Calu3 (cell line): ENCODE data around the gene ASTL. TPM values are rescaled to one million over a fixed set of nuclear protein-coding genes. Genes with fewer than 3 reads are reported as not detected.

Source experiments
- BruUV-seq: library from RNA; stranded (reverse); fragments of 400-500 nt; replicated peaks from 2 replicates; lab custom pipeline; 2021; lab: Mats Ljungman, UMichigan
- CTCF ChIA-PET: fragments of 300-600 bp; sonication (Branson Sonifier 250); formaldehyde crosslinking; loops from one replicate; lab custom pipeline; 2022; ENCODE audit warnings: antibody characterized with exemption; lab: Charles Lee
- DNase-seq: peaks from one replicate; pipeline ENCODE4 v3.0.0; 2022
- H3K27ac Mint-ChIP-seq: one replicate; pipeline ENCODE4 v1.8.0; 2022; ENCODE audit warnings: mixed read lengths; ENCODE audit not compliant: unreplicated experiment
- H3K27me3 Mint-ChIP-seq: one replicate; pipeline ENCODE4 v1.8.0; 2022; ENCODE audit warnings: mixed read lengths; ENCODE audit not compliant: unreplicated experiment
- H3K36me3 Mint-ChIP-seq: one replicate; pipeline ENCODE4 v1.8.0; 2022; ENCODE audit warnings: mild to moderate bottlenecking, moderate library complexity, mixed read lengths; ENCODE audit not compliant: insufficient read depth, unreplicated experiment
- H3K4me1 Mint-ChIP-seq: one replicate; pipeline ENCODE4 v1.8.0; 2022; ENCODE audit warnings: mild to moderate bottlenecking, low read depth, mixed read lengths; ENCODE audit not compliant: unreplicated experiment
- H3K4me3 Mint-ChIP-seq: one replicate; pipeline ENCODE4 v1.8.0; 2022; ENCODE audit warnings: mild to moderate bottlenecking, low read depth, moderate library complexity, mixed read lengths; ENCODE audit not compliant: unreplicated experiment
- H3K9me3 Mint-ChIP-seq: one replicate; pipeline ENCODE4 v1.8.0; 2022; ENCODE audit warnings: low read depth, mixed read lengths; ENCODE audit not compliant: unreplicated experiment
- intact Hi-C: fragments of 100-400 bp; cut with micrococcal nuclease; formaldehyde crosslinking; loops from one replicate; pipeline ENCODE4 v1.10.0; 2022; ENCODE audit not compliant: unreplicated experiment
- total RNA-seq: library from RNA; stranded (reverse); gene quantifications from 2 replicates; pipeline ENCODE4 v1.2.3, GENCODE V29; 2022
- TF ChIP-seq, protein P1 (sequence below): fragments of 200-600 bp; IDR thresholded peaks from one replicate; pipeline ENCODE4 v1.8.0; 2022; ENCODE audit warnings: antibody characterized with exemption; ENCODE audit not compliant: unreplicated experiment

ASTL gene
- total RNA-seq, 1 experiment from 2014 or later = not detected

GRCh38 chr2:96113367-96113677, 25.0 kb downstream of the ASTL start:
- TF ChIP-seq, protein P1, sequence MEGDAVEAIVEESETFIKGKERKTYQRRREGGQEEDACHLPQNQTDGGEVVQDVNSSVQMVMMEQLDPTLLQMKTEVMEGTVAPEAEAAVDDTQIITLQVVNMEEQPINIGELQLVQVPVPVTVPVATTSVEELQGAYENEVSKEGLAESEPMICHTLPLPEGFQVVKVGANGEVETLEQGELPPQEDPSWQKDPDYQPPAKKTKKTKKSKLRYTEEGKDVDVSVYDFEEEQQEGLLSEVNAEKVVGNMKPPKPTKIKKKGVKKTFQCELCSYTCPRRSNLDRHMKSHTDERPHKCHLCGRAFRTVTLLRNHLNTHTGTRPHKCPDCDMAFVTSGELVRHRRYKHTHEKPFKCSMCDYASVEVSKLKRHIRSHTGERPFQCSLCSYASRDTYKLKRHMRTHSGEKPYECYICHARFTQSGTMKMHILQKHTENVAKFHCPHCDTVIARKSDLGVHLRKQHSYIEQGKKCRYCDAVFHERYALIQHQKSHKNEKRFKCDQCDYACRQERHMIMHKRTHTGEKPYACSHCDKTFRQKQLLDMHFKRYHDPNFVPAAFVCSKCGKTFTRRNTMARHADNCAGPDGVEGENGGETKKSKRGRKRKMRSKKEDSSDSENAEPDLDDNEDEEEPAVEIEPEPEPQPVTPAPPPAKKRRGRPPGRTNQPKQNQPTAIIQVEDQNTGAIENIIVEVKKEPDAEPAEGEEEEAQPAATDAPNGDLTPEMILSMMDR = no peak
- Mint-ChIP-seq H3K27ac (no peak overlapping the region), H3K36me3 (peaks cover 16% of the 10 kb centered on the region), H3K4me1 (no peaks in the 10 kb centered on the region), H3K4me3 (no peak overlapping the region), H3K27me3 (peaks cover 52% of the 10 kb centered on the region), H3K9me3 (no peaks in the 10 kb centered on the region)
- CTCF ChIA-PET = no interaction called here
- DNase-seq = no peak
- intact Hi-C loops = no loop called here
- no TSS peak for BruUV-seq

DNA sequence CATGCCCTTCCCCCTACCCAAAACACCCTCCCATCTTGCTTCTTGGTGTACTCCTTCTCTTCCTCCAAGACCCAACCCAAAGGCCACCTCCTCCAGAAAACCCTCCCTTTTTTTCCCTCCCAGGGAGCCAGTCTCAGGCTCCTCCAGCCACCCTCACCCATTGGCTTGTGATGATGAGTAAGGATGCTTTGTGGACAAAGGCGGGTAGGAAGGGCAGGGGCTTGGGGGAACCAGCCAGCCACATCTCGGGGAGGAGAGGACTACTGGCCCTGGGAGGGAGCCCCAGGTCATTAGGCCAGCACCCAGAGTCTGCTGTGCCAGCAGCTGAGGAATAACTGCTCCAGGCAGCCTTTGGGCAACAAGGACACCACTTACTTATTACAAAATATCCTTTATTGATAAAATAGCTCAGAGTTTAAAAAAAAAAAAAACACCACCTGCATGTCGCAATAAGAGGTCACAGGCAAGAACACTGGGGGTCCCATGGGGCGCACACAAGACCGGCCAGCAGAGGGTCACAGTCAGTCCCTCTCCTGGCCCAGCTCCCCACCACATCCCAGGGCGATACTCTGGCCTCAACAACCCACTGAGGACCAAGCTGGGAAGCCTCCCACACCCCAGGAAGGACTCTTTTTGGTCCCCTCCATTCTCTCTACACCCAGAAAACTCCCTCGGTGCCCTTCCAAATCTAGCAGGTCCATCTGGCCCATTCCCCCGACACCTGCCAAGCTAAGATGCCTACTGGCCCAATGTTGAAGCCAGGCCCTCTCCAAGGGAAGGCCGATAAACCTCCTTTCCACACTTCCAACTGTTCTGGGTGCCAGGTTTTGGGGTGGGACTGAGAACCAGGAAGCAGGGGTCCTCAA, 25.6 kb downstream of the ASTL start:
- H3K27me3 Mint-ChIP-seq = peaks cover 52% of the 10 kb centered on the region
- CTCF ChIA-PET = no interaction called here
- intact Hi-C loops = no loop called here
- no peak for DNase-seq
- no peak overlapping the region for H3K4me3 Mint-ChIP-seq
- BruUV-seq = no TSS peak
- no peak overlapping the region for H3K27ac Mint-ChIP-seq
- peaks cover 12% of the 10 kb centered on the region for H3K36me3 Mint-ChIP-seq
- TF ChIP-seq, protein P1 = no peak
- no peaks in the 10 kb centered on the region for H3K4me1 Mint-ChIP-seq
- H3K9me3 Mint-ChIP-seq = no peaks in the 10 kb centered on the region

DNA sequence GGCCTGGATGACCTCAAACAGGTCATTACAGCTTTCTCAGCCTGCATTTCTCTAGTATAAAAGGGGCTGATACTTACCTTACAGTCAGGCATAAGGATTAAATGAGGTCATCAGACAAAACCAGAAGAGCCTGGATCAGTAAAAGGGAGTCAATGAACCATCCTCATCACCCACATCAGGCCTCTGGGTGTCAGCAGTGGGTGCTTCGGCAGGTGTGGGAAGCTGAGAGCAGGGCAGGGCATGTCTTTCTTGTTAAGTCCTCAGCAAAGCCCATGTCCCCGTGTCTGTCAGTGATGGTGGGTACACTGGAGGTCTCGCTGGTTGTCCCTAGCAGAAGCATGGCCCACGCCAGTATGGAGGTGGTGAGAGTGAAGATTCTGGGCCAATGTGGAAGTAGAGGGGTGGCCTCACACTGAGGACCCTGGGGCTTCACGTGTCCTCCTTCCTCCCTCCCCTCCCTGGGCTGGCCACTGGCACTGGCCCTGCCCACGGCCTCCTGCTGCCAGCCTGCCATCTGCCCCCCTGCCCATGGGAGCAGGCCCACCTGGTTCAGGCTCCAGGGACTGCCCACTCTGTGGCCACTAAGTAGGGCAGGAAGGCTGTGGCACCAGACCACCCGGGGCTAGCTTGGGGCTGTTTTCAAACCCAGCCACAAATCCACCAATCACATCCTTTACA, 26.3 kb downstream of the ASTL start:
- Mint-ChIP-seq H3K9me3 (no peaks in the 10 kb centered on the region), H3K4me3 (no peak overlapping the region), H3K27ac (no peak overlapping the region), H3K36me3 (peaks cover 9% of the 10 kb centered on the region), H3K4me1 (no peaks in the 10 kb centered on the region), H3K27me3 (peaks cover 52% of the 10 kb centered on the region)
- intact Hi-C loops = no loop called here
- no peak for DNase-seq
- TF ChIP-seq, protein P1 = no peak
- CTCF ChIA-PET = no interaction called here
- BruUV-seq = no TSS peak

GRCh38 chr2:96111257-96111640, 27.1 kb downstream of the ASTL start:
- BruUV-seq = no TSS peak
- Mint-ChIP-seq H3K27me3 (peaks cover 52% of the 10 kb centered on the region), H3K4me3 (no peak overlapping the region), H3K27ac (no peak overlapping the region), H3K9me3 (no peaks in the 10 kb centered on the region), H3K4me1 (no peaks in the 10 kb centered on the region), H3K36me3 (peaks cover 9% of the 10 kb centered on the region)
- TF ChIP-seq, protein P1 = no peak
- intact Hi-C loops = no loop called here
- CTCF ChIA-PET = no interaction called here
- no peak for DNase-seq
